Uterus (tissue), 4 donors: ENCODE data around the gene TASP1. TPM values are rescaled to one million over a fixed set of nuclear protein-coding genes. Genes with fewer than 3 reads are reported as not detected.

Source experiments
- DNase-seq, 2 donors: peaks; one replicate each; pipeline ENCODE4 v3.0.0-alpha.2; 2019 to 2020
- H3K27ac ChIP-seq, 2 donors: fragments of 200-600 bp; sonication (generic); 1 replicate in 1 of 2; 2 replicates in 1 of 2; pipeline ENCODE4 v1.5.1; 2016 to 2018
- H3K27me3 ChIP-seq, 2 donors: fragments of 200-600 bp; sonication (generic); one replicate each; pipeline ENCODE4 v1.5.1; 2018 to 2019; ENCODE audit warnings: control low read depth in 1 of 2
- H3K36me3 ChIP-seq, 2 donors: fragments of 200-600 bp; sonication (generic); one replicate each; pipeline ENCODE4 v1.5.1; 2019; ENCODE audit warnings: control low read depth in 1 of 2
- H3K4me1 ChIP-seq, 2 donors: fragments of 200-600 bp; sonication (generic); one replicate each; pipeline ENCODE4 v1.5.1; 2018 to 2019; ENCODE audit warnings: control low read depth in 1 of 2
- H3K4me3 ChIP-seq, 2 donors: fragments of 200-600 bp; sonication (generic); 1 replicate in 1 of 2; 2 replicates in 1 of 2; pipeline ENCODE4 v1.5.1; 2018 to 2019; ENCODE audit warnings: mild to moderate bottlenecking in 1 of 2
- H3K9me3 ChIP-seq, 2 donors: fragments of 200-600 bp; sonication (generic); one replicate each; pipeline ENCODE4 v1.5.1; 2019; ENCODE audit warnings: control low read depth in 1 of 2
- POLR2A ChIP-seq, 2 donors: fragments of 450-650 bp; IDR thresholded peaks; one replicate each; pipeline ENCODE4 v1.6.1; 2016; ENCODE audit warnings: antibody characterized with exemption in 2 of 2, mild to moderate bottlenecking in 1 of 2, moderate library complexity in 1 of 2
- intact Hi-C: fragments of 100-400 bp; cut with DNase I; formaldehyde crosslinking; loops from one replicate; pipeline ENCODE4 v1.15.1; 2023; ENCODE audit warnings: low total_unique reads
- total RNA-seq, 4 donors: library from RNA; depleted of rRNA in 3 of 4; stranded (reverse); fragments of >200 nt in 3 of 4; gene quantifications; one replicate each; pipeline versions ENCODE4 v1.1.0 to v1.2.4, GENCODE V29; 2014 to 2023
- TF ChIP-seq, protein P1 (sequence below), 4 experiments: fragments of 200-600 bp in 2 of 4; fragments of 450-650 bp in 2 of 4; sonication (generic) in 2 of 4; IDR thresholded peaks; one replicate each; pipeline ENCODE4 v1.5.1; 2016 to 2019; ENCODE audit warnings: antibody characterized with exemption in 4 of 4, mild to moderate bottlenecking in 2 of 4, moderate library complexity in 1 of 4
- donor health status: DM: yes; HTN: yes; CAD: no.

The TASP1 gene
- total RNA-seq, 4 donors from 2014 or later = 1.3 to 34.4 (median 24.4) TPM

DNA sequence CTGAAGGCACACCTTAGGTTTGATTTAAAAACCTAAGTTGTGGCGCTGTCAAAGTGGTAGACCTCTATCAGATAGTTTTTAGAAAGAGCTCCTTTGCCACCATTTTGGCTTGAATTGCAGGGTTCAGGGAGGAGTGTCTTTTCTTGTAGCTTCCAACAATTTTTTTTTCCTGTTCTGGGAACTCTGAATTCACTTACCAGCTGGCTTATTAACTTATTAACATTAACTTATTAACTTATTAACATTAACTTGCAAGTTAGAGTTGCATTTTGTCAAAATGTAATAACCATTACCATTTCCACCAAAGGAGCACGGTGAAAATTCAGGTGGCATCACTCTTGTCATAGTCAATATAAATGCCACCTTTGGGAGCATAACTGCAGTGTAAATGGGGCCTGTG, 235.7 kb downstream of the TASP1 start:
- DNase-seq = no peak
- no peak for TF ChIP-seq POLR2A (IDR thresholded peaks at IDR 0.05)
- TF ChIP-seq, protein P1, sequence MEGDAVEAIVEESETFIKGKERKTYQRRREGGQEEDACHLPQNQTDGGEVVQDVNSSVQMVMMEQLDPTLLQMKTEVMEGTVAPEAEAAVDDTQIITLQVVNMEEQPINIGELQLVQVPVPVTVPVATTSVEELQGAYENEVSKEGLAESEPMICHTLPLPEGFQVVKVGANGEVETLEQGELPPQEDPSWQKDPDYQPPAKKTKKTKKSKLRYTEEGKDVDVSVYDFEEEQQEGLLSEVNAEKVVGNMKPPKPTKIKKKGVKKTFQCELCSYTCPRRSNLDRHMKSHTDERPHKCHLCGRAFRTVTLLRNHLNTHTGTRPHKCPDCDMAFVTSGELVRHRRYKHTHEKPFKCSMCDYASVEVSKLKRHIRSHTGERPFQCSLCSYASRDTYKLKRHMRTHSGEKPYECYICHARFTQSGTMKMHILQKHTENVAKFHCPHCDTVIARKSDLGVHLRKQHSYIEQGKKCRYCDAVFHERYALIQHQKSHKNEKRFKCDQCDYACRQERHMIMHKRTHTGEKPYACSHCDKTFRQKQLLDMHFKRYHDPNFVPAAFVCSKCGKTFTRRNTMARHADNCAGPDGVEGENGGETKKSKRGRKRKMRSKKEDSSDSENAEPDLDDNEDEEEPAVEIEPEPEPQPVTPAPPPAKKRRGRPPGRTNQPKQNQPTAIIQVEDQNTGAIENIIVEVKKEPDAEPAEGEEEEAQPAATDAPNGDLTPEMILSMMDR (IDR thresholded peaks at IDR 0.05) = no peak
- H3K27ac ChIP-seq = no peak overlapping the region
- H3K9me3 ChIP-seq = no peaks in the 10 kb centered on the region
- no peaks in the 10 kb centered on the region for H3K36me3 ChIP-seq
- no peaks in the 10 kb centered on the region for H3K27me3 ChIP-seq
- H3K4me3 ChIP-seq = no peak overlapping the region
- intact Hi-C loops = no loop called here
- H3K4me1 ChIP-seq = no peaks in the 10 kb centered on the region

DNA sequence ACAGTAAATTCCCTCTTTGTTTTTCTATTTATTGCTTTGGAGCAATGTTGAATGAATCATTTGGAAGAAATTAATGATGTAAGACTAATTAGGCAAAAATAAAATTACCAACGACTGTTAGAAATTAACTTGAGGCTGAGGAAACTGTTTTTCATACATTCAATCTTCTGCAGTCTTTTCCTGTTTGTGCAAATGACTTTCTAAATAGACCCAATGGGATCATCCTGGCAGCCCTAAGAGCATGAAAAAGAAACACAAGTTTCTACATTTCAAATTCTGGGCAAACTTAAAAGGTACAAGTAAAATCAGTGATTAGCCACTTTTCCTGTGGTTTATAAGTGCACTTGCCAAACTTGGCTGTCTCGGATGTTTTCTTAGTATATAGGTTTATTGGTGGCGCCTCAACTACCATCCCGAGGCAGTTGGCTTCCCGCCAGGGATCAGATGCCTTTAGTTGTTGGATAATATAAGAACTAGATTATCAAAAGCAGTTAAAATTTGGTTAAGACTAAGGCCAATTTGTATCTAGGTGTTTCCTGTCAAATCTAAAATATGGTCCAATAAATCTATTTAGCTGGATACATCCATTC, 236.5 kb downstream of the TASP1 start:
- no peaks in the 10 kb centered on the region for H3K9me3 ChIP-seq
- TF ChIP-seq POLR2A (IDR thresholded peaks at IDR 0.05) = no peak
- no peaks in the 10 kb centered on the region for H3K36me3 ChIP-seq
- no peaks in the 10 kb centered on the region for H3K4me1 ChIP-seq
- intact Hi-C loops = no loop called here
- no peak for DNase-seq
- no peak overlapping the region for H3K27ac ChIP-seq
- H3K4me3 ChIP-seq = no peak overlapping the region
- no peaks in the 10 kb centered on the region for H3K27me3 ChIP-seq

DNA sequence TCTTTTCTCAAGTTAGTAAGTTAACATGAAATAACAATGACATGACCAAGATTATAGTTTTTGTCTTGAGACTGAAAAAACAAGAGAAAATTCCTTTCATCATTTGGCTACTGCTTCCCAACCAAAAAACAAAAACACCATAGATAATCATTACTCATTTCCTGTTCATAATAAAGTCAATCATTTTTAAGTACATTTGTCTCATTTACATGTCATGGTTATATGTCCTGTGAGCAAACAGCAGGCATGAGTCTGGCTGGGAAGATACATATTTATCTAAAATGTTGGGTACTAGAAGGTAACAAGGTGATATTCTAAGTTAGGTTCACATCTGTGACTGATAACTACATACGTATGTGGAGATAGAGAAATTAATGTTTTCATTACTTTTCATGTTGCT, 237.1 kb downstream of the TASP1 start:
- H3K27me3 ChIP-seq = no peaks in the 10 kb centered on the region
- TF ChIP-seq POLR2A (IDR thresholded peaks at IDR 0.05) = no peak
- TF ChIP-seq, protein P1 (IDR thresholded peaks at IDR 0.05) = no peak
- no peaks in the 10 kb centered on the region for H3K36me3 ChIP-seq
- intact Hi-C loops = no loop called here
- H3K27ac ChIP-seq = no peak overlapping the region
- DNase-seq = no peak
- H3K4me1 ChIP-seq = no peaks in the 10 kb centered on the region
- no peaks in the 10 kb centered on the region for H3K9me3 ChIP-seq
- H3K4me3 ChIP-seq = no peak overlapping the region

DNA sequence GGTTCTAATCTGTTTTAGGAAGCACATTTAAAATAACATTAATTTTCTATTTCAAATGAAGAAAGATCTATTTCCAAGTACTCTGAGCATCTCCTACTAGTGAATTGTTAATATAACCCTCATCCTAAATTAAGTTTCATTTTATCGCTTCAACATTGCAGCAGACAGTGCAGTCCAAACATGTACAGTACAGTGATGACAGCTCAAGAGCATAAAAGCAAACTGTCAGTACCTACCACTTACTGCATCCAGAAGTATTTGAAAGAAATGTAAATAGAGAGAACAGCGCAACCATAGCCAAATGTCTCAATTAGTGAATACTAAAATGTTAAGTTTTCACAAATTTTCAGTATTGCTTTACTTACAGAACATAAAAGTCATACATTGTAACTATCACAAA, 238.3 kb downstream of the TASP1 start:
- TF ChIP-seq, protein P1 (IDR thresholded peaks at IDR 0.05) = no peak
- TF ChIP-seq POLR2A (IDR thresholded peaks at IDR 0.05) = no peak
- Histone ChIP-seq H3K4me3 (no peak overlapping the region), H3K27ac (no peak overlapping the region), H3K27me3 (no peaks in the 10 kb centered on the region), H3K4me1 (no peaks in the 10 kb centered on the region), H3K36me3 (no peaks in the 10 kb centered on the region), H3K9me3 (no peaks in the 10 kb centered on the region)
- intact Hi-C loops = no loop called here
- no peak for DNase-seq

DNA sequence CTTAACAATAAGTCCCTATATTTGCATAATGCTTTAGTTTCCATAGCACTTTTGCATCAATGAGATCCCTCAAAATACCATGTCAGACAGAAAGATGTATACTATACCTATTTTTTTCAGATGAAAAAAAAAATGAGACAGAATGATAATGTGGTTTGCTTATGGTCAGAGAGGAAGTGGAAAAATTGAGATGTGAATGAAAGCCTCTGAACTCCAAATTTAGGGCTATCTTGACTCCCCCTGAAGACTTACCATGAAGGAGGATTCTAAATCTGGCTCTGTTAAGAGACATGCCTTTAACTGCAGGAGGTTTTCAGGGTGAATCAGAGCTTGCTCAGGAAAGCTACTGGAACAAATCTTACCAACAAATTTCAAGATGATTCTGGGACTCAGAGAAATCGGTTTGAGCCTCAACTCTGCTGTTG, 241.4 kb downstream of the TASP1 start:
- H3K9me3 ChIP-seq = no peaks in the 10 kb centered on the region
- TF ChIP-seq, protein P1 (IDR thresholded peaks at IDR 0.05) = no peak
- TF ChIP-seq POLR2A (IDR thresholded peaks at IDR 0.05) = no peak
- H3K27ac ChIP-seq = peak overlapping the region in 1 of 2 donors; percentile 57
- no peak for DNase-seq
- no peaks in the 10 kb centered on the region for H3K27me3 ChIP-seq
- intact Hi-C loops = no loop called here
- no peaks in the 10 kb centered on the region for H3K36me3 ChIP-seq
- no peaks in the 10 kb centered on the region for H3K4me1 ChIP-seq
- H3K4me3 ChIP-seq = no peak overlapping the region

DNA sequence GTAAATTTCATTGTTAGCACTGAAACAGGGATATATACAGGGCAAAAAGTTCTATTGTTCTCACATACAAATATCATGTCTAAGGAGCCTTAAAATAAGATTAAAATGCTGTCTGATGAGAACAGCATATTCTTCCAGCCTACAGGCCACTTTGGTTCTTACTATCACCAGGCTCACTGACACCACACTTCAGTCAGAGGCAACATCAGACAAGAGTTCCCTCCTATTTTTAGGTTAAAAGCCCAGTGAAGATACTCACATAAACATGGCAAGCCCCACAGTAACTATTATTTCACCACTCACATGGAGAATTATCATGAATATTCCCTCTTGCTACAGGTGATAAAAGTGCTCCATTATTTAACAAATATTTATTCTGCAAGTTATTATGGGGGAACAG, 241.9 kb downstream of the TASP1 start:
- Histone ChIP-seq H3K27ac (peak overlapping the region in 1 of 2 donors; percentile 57), H3K36me3 (no peaks in the 10 kb centered on the region), H3K4me3 (no peak overlapping the region), H3K9me3 (no peaks in the 10 kb centered on the region), H3K4me1 (no peaks in the 10 kb centered on the region), H3K27me3 (no peaks in the 10 kb centered on the region)
- intact Hi-C loops = no loop called here
- no peak for DNase-seq
- TF ChIP-seq POLR2A (IDR thresholded peaks at IDR 0.05) = no peak
- TF ChIP-seq, protein P1 (IDR thresholded peaks at IDR 0.05) = no peak
